CD4-positive, alpha-beta T cell treated with Interferon alpha-2 for 1 hour (primary cell): ENCODE results near the gene ZNF679.
"Not testable (repeated sequence)": the region's sequence is repeated elsewhere in the genome, so short reads cannot be mapped to it uniquely, and the experiment has no call there.

Experiments used
- DNase-seq, 2 donors: peaks; one replicate each; pipeline ENCODE4 v3.0.0-alpha.2; 2020 to 2022

Gene ZNF679

DNA sequence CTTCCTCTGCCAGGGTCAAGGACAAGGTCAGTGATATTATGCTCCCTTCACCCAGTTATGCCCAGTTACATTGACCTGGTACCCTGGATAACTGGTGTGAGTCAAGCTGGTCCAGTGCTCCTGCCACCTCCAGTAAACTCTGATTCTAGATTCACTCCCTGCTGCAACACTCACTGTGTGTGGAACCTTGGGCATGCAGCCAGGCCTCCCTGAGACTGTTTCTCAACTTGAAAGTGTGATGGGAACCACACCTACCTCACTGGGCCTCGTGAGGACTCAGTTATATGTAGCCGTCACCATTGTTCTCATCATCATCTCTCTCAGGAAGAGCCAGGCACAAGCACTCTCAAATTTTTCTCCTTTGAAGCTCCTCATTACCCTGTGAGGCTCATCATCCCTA is 84.6 kb downstream of the ZNF679 start:
- no peak for DNase-seq

DNA sequence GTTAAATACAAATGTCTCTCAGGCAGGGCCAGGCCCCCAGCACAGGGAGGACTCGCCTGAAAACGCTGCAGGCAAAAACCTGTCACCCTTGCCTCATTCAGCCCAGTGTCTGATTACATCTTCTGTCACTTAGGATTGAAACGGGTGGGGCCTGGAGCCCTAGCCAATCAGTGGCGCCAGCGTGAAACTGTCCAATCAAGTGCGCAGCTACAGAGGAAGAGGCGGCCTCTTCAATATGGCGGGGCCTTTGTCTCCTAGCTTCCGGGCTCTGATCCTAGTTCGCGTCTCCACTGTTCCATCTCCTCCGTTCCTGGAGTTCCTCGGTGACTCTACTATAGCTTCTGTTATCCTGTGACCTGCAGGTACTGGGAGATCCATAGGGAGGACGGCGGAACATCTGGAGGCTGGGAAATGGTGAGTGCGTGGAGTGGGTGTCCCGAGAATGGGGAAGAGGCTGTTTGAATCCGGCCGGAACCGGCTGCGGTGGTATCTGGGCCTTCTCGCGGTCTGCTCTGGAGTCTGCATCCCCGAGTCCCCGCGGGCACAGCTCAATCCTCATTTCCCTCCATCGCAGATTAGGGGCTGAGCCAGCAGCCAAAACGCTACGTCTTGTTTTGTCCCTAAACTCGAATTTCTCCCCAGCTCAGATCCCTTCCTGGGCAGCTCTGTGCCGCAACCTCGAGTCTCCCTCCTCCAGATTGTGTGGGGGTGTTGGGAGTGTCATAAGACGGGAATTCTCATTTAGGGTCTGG is 85.6 kb downstream of the ZNF679 start, which contains the start of gene ZNF736:
Gene ZNF736, plus strand, starts transcription at position 222 of the 752 bp plus-strand sequence. Its CDS starts 190 bp downstream, at position 412.
- DNase-seq: peak; percentile 91 to 93

DNA sequence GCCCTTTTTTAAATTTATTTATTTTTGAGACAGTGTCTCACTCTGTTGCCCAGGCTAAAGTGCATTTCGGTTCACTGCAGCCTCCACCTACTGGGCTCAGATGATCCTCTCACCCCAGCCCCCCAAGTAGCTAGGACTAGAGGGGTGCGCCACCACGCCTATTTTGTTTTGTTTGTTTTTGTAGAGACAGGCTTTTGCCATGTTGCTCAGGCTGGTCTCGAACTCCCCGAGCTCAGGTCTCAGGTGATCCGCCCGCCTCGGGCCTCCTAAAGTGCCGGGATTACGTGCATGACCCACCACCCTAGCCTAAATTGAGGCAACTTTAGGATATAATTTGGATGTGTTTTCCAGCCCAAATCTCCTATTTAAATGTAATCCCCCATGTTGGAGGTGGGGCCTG is 86.3 kb downstream of the ZNF679 start:
- DNase-seq: no peak

DNA sequence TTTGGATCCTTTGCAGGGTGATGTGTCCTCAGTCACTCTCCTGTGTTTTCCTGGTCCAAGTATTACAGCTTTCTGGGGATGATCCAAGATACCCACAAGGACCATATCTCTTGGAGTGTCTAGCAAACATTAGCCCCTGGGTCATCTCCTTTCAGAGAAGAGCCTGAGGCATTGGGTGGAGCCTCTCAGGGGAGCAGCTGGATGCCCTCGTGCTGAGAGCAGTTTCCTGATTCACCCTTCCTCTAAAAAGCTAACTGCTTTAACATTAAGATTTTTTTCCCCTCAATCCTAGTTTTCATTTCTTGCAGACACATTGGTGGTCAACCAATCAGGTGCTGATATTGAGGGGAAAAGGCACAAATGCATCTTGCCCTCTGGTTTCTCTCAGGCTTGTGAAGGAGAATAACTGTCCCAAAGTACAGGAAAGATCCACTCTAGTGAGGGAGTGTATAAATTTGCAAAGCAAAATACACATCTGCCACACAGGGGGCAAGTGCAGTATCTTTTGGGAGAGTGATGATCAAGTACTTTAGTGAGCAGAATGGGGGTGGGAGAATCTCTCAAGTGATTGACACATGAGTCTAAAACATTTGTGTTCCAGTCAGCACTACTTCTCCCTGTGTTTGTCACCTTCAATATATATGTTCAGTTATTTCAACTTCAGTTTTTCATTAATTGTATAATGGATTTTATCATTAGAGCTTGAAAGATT is 87.9 kb downstream of the ZNF679 start:
- DNase-seq: not testable (repeated sequence)
